Sigmoid colon (tissue), 7 donors: ENCODE measurements around the gene TADA1. TPM values are rescaled to one million over a fixed set of nuclear protein-coding genes. Genes with fewer than 3 reads are reported as not detected.

Source experiments
- DNase-seq: peaks from one replicate; pipeline ENCODE4 v3.0.0-alpha.2; 2019
- H3K27ac ChIP-seq, 4 donors: fragments of 200-600 bp; sonication (generic); one replicate each; pipeline ENCODE4 v1.5.1; 2016 to 2019; ENCODE audit warnings: mild to moderate bottlenecking in 1 of 4
- H3K27me3 ChIP-seq, 3 donors: fragments of 200-600 bp; sonication (generic); one replicate each; pipeline ENCODE4 v1.5.1; 2019; ENCODE audit warnings: mild to moderate bottlenecking in 1 of 3
- H3K36me3 ChIP-seq, 4 donors: fragments of 200-600 bp; sonication (generic); one replicate each; pipeline ENCODE4 v1.5.1; 2016 to 2019
- H3K4me1 ChIP-seq, 4 donors: fragments of 200-600 bp; sonication (generic); one replicate each; pipeline ENCODE4 v1.5.1; 2017 to 2019
- H3K4me3 ChIP-seq, 4 donors: fragments of 200-600 bp; sonication (generic); one replicate each; pipeline ENCODE4 v1.5.1; 2017 to 2019; ENCODE audit warnings: mild to moderate bottlenecking in 2 of 4, moderate library complexity in 1 of 4
- H3K9me3 ChIP-seq, 4 donors: fragments of 200-600 bp in 3 of 4; sonication (generic) in 3 of 4; one replicate each; pipeline versions ENCODE4 v1.5.1 to v1.6.1; 2013 to 2019
- EP300 ChIP-seq, 4 donors: sonication (generic); formaldehyde crosslinking; IDR thresholded peaks; one replicate each; pipeline ENCODE4 v1.6.1; 2017; ENCODE audit warnings: antibody characterized with exemption in 4 of 4
- POLR2A ChIP-seq, 2 donors: fragments of 450-650 bp; IDR thresholded peaks; one replicate each; pipeline ENCODE4 v1.6.1; 2016; ENCODE audit warnings: antibody characterized with exemption in 2 of 2, mild to moderate bottlenecking in 2 of 2, moderate library complexity in 2 of 2
- POLR2AphosphoS5 ChIP-seq, 4 donors: sonication (generic); formaldehyde crosslinking; IDR thresholded peaks; one replicate each; pipeline ENCODE4 v1.6.1; 2017; ENCODE audit warnings: antibody characterized with exemption in 4 of 4
- WGBS, 2 donors: extraction: QIAGEN DNeasy Blood & Tissue Kit; methylation state at CpG; one replicate each; pipeline ENCODE4 v1.1.7; 2013; 5-methylcytosine and 5-hydroxymethylcytosine counted together
- intact Hi-C: fragments of 100-400 bp; cut with DNase I; formaldehyde crosslinking; loops from one replicate; pipeline ENCODE4 v1.15.1; 2023
- polyA plus RNA-seq, 3 donors: library from polyadenylated mRNA; stranded (reverse); fragments of 200-250 nt; gene quantifications; one replicate each; pipeline ENCODE4 v1.2.3, GENCODE V29; 2013
- total RNA-seq, 4 donors: library from RNA; depleted of rRNA; stranded (reverse); fragments of >200 nt; gene quantifications; one replicate each; pipeline ENCODE4 v1.1.0, GENCODE V29; 2016
- TF ChIP-seq, protein P1 (sequence below), 4 experiments: fragments of 450-650 bp in 3 of 4; fragments of 200-600 bp in 1 of 4; IDR thresholded peaks; one replicate each; pipeline ENCODE4 v1.5.1; 2016 to 2019; ENCODE audit warnings: antibody characterized with exemption in 4 of 4, mild to moderate bottlenecking in 3 of 4, moderate library complexity in 2 of 4
- donor health status: healthy with polysubstance abuse.
- donor health status: Bipolar disorder and iron deficiency.
- donor health status: healthy.

Gene TADA1
- total and polyA plus RNA-seq, 7 donors, result 7.2 to 16.4 (median 8.6) TPM

DNA sequence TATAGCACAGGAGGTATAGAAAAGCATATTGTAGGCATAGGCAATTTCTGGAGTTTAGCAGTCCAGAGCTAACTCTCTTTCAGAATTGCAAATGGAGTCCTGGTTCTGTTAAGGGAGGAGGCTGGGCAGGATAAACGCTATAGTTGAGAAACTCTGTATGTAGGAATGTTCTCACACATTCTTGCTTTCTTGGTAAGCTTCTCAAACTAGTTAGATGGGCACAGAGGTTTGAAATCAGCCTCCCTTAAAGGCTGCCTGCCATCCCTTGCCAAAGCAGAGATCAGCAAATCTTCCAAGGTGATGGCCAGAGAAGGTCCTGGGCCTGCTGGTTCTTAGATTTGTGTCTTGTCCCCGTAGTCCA, 42.9 kb upstream of the TADA1 start:
- Histone ChIP-seq H3K4me1 (peaks cover 0 to 17% (median 10%) of the 10 kb centered on the region in 4 donors), H3K4me3 (no peak overlapping the region), H3K9me3 (no peaks in the 10 kb centered on the region), H3K36me3 (no peaks in the 10 kb centered on the region), H3K27ac (no peak overlapping the region), H3K27me3 (peaks cover 0 to 11% (median 0%) of the 10 kb centered on the region in 3 donors)
- intact Hi-C loops, result no loop called here
- TF ChIP-seq, protein P1, sequence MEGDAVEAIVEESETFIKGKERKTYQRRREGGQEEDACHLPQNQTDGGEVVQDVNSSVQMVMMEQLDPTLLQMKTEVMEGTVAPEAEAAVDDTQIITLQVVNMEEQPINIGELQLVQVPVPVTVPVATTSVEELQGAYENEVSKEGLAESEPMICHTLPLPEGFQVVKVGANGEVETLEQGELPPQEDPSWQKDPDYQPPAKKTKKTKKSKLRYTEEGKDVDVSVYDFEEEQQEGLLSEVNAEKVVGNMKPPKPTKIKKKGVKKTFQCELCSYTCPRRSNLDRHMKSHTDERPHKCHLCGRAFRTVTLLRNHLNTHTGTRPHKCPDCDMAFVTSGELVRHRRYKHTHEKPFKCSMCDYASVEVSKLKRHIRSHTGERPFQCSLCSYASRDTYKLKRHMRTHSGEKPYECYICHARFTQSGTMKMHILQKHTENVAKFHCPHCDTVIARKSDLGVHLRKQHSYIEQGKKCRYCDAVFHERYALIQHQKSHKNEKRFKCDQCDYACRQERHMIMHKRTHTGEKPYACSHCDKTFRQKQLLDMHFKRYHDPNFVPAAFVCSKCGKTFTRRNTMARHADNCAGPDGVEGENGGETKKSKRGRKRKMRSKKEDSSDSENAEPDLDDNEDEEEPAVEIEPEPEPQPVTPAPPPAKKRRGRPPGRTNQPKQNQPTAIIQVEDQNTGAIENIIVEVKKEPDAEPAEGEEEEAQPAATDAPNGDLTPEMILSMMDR (IDR thresholded peaks at IDR 0.05), result no peak
- TF ChIP-seq POLR2AphosphoS5 (IDR thresholded peaks at IDR 0.05) (no peak), EP300 (IDR thresholded peaks at IDR 0.05) (no peak), POLR2A (IDR thresholded peaks at IDR 0.05) (no peak)
- 93 to 96% methylated on average over 2 of the region's 2 CpGs for WGBS, 2 donors
- DNase-seq, result no peak

DNA sequence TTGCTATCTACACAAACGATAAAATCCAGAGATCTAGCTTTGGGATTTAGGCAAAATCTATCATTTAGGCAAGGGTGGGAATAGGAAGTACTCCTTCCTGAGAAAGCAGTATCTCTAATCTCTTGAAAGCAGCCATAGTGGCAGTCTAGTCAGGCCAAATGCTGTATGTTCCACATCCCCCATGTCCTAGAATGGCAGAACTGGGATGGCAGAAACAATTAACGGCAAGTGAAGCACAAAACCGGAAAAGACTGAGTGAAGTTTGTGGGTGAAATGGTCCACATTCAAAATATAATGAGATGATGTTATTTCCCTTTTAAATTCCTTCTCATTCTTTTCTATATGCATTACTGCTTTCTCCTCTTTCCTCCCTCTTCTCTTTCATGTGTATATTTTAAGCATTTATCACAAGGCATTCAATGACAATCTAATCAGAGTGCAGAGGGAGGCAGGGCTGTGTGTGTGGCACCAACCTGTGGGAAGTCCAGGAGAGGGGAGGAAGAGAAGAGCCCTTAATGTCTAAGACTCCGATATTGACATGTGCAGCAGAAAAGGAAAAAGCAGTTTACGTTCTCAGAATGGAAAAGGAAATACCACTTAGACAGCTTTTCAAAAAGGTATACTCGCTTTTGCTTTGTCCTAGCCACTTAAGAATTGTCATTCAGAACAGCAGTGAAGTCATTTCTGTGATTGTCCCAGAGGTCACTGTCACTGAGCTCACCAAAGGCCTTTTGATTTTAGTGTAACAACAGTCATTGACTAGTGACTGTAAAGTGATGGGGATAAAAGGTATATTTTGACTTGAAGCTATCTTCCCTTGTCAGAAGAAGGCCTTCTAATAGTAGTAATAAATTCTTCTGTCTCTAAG, 42.3 kb upstream of the TADA1 start:
- Histone ChIP-seq H3K4me3 (no peak overlapping the region), H3K36me3 (no peaks in the 10 kb centered on the region), H3K27me3 (peaks cover 0 to 11% (median 0%) of the 10 kb centered on the region in 3 donors), H3K9me3 (no peaks in the 10 kb centered on the region), H3K27ac (no peak overlapping the region), H3K4me1 (peaks cover 0 to 17% (median 10%) of the 10 kb centered on the region in 4 donors)
- 93% methylated on average over 6 of the region's 6 CpGs for WGBS, 2 donors
- DNase-seq, result no peak
- intact Hi-C loops, result no loop called here
- TF ChIP-seq POLR2A (IDR thresholded peaks at IDR 0.05), result no peak
- no peak for TF ChIP-seq POLR2AphosphoS5 (IDR thresholded peaks at IDR 0.05)
- no peak for TF ChIP-seq EP300 (IDR thresholded peaks at IDR 0.05)
- TF ChIP-seq, protein P1 (IDR thresholded peaks at IDR 0.05), result no peak

DNA sequence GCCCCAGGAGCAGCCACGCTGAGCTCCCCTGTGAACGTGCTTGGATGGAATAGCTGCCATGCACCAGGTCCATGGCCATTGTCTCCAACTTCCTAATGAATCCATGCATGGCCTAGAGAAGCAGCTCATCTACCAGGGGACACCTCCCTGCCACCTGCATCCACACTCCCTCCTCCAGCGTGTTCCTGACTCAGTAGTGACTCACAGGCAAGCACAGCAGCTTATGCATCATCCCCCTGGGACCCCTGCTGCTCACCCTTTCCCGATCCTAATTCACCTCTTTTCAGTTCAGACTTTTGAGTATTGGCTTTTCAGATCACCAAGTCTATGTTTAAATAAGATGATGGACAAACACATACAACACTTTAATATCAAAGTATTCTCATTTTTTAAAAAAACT, 39.9 kb upstream of the TADA1 start:
- no peak for TF ChIP-seq EP300 (IDR thresholded peaks at IDR 0.05)
- TF ChIP-seq POLR2A (IDR thresholded peaks at IDR 0.05), result no peak
- TF ChIP-seq POLR2AphosphoS5 (IDR thresholded peaks at IDR 0.05), result no peak
- TF ChIP-seq, protein P1 (IDR thresholded peaks at IDR 0.05), result no peak
- no peak for DNase-seq
- H3K36me3 ChIP-seq, result no peaks in the 10 kb centered on the region
- 91 to 93% methylated on average over 4 of the region's 4 CpGs for WGBS, 2 donors
- intact Hi-C loops, result no loop called here
- no peak overlapping the region for H3K27ac ChIP-seq
- H3K9me3 ChIP-seq, result no peaks in the 10 kb centered on the region
- no peak overlapping the region for H3K4me3 ChIP-seq
- peaks cover 0 to 11% (median 7%) of the 10 kb centered on the region in 4 donors for H3K4me1 ChIP-seq
- H3K27me3 ChIP-seq, result peaks cover 0 to 8% (median 0%) of the 10 kb centered on the region in 3 donors

DNA sequence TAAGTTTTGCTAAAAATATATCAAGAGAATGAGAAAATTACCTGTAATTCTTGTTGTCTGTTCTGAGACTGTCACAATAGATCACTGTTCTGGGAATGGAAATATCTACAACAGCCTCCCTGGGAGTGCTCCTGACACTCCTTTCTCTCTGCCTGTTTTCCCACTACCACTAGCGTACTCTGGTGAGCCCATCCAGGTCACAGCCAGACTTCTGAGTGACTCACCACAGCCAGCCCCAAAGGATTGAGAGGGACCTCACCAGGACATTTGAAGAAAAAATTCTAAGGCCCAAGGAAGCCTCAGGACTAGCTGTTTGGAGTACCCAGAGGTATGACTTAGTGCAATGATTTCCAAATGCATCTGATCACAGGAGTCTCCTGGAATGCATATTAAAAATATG, 39.0 kb upstream of the TADA1 start:
- H3K9me3 ChIP-seq, result no peaks in the 10 kb centered on the region
- peaks cover 0 to 2% (median under 1%) of the 10 kb centered on the region in 4 donors for H3K4me1 ChIP-seq
- no peaks in the 10 kb centered on the region for H3K27me3 ChIP-seq
- WGBS, 2 donors, result 93 to 97% methylated on average over 1 of the region's 1 CpG
- no peak for DNase-seq
- H3K27ac ChIP-seq, result no peak overlapping the region
- TF ChIP-seq POLR2AphosphoS5 (IDR thresholded peaks at IDR 0.05), result no peak
- TF ChIP-seq, protein P1 (IDR thresholded peaks at IDR 0.05), result no peak
- TF ChIP-seq EP300 (IDR thresholded peaks at IDR 0.05), result no peak
- TF ChIP-seq POLR2A (IDR thresholded peaks at IDR 0.05), result no peak
- H3K36me3 ChIP-seq, result no peaks in the 10 kb centered on the region
- no peak overlapping the region for H3K4me3 ChIP-seq
- intact Hi-C loops, result no loop called here
